Naive thymus-derived CD4-positive, alpha-beta T cell (primary cell): Measurements from ENCODE around the gene TSPAN4. TPM values are rescaled to one million over a fixed set of nuclear protein-coding genes. Genes with fewer than 3 reads are reported as not detected.

Source experiments
- ATAC-seq: fragments of 150-1000 bp; cut with Tn5 transposase; 2 replicates; pipeline ENCODE4 v1.10.0; 2021; ENCODE audit warnings: mild to moderate bottlenecking, moderate library complexity
- CTCF ChIA-PET: fragments of 350-600 bp; sonication (Branson Sonifier 250); formaldehyde crosslinking; loops from one replicate; lab custom pipeline; 2021; ENCODE audit warnings: antibody characterized with exemption; lab: Charles Lee
- POLR2A ChIA-PET: fragments of 350-600 bp; sonication (Branson Sonifier 250); formaldehyde crosslinking; loops from one replicate; lab custom pipeline; 2021; ENCODE audit warnings: antibody characterized with exemption, inconsistent platforms; lab: Charles Lee
- DNase-seq, 9 donors: peaks; one replicate each; pipeline versions ENCODE4 v3.0.0 to v3.0.0-alpha.2; 2020 to 2022; ENCODE audit warnings: mixed read lengths in 1 of 9
- H3K27ac ChIP-seq: one replicate; pipeline ENCODE4 v1.7.0; 2013; ENCODE audit warnings: mild to moderate bottlenecking, low read depth, low read length, moderate library complexity
- H3K27me3 ChIP-seq, 2 donors: one replicate each; pipeline ENCODE4 v1.7.0; 2013; ENCODE audit warnings: low read length in 2 of 2, mild to moderate bottlenecking in 2 of 2, moderate library complexity in 2 of 2; ENCODE audit not compliant: control insufficient read depth in 2 of 2, insufficient read depth in 2 of 2
- H3K36me3 ChIP-seq, 3 experiments: 1 replicate in 2 of 3; 2 replicates in 1 of 3; pipeline ENCODE4 v1.7.0; 2013; ENCODE audit warnings: low read length in 3 of 3, mild to moderate bottlenecking in 3 of 3, moderate library complexity in 1 of 3; ENCODE audit not compliant: insufficient read depth in 3 of 3, control insufficient read depth in 2 of 3
- H3K4me1 ChIP-seq, 2 donors: one replicate each; pipeline ENCODE4 v1.7.0; 2013; ENCODE audit warnings: low read length in 2 of 2, mild to moderate bottlenecking in 2 of 2, moderate library complexity in 1 of 2; ENCODE audit not compliant: control insufficient read depth in 2 of 2, insufficient read depth in 2 of 2
- H3K4me3 ChIP-seq: 2 replicates; pipeline ENCODE4 v1.7.0; 2013; ENCODE audit warnings: mild to moderate bottlenecking, low read length
- H3K9me3 ChIP-seq, 3 experiments: 1 replicate in 2 of 3; 2 replicates in 1 of 3; pipeline ENCODE4 v1.7.0; 2013; ENCODE audit warnings: low read length in 3 of 3; ENCODE audit not compliant: control insufficient read depth in 2 of 3
- H3K27ac Mint-ChIP-seq, 9 donors: one replicate each; pipeline ENCODE4 v1.8.0; 2020 to 2022; ENCODE audit warnings: mixed read lengths in 9 of 9, mild to moderate bottlenecking in 8 of 9, moderate library complexity in 5 of 9, inconsistent platforms in 2 of 9
- H3K27me3 Mint-ChIP-seq, 5 donors: one replicate each; pipeline ENCODE4 v1.8.0; 2021 to 2022; ENCODE audit warnings: mixed read lengths in 5 of 5, mild to moderate bottlenecking in 1 of 5
- H3K36me3 Mint-ChIP-seq, 5 donors: one replicate each; pipeline ENCODE4 v1.8.0; 2020 to 2022; ENCODE audit warnings: mixed read lengths in 5 of 5, mild to moderate bottlenecking in 3 of 5, inconsistent platforms in 1 of 5
- H3K4me1 Mint-ChIP-seq, 7 donors: one replicate each; pipeline ENCODE4 v1.8.0; 2020 to 2022; ENCODE audit warnings: mixed read lengths in 7 of 7, mild to moderate bottlenecking in 3 of 7, inconsistent platforms in 1 of 7
- H3K4me3 Mint-ChIP-seq, 10 donors: one replicate each; pipeline ENCODE4 v1.8.0; 2020 to 2022; ENCODE audit warnings: mild to moderate bottlenecking in 10 of 10, mixed read lengths in 10 of 10, moderate library complexity in 6 of 10, inconsistent platforms in 2 of 10
- H3K9me3 Mint-ChIP-seq, 11 donors: one replicate each; pipeline ENCODE4 v1.8.0; 2020 to 2022; ENCODE audit warnings: mixed read lengths in 11 of 11, mild to moderate bottlenecking in 4 of 11, inconsistent platforms in 1 of 11, moderate library complexity in 1 of 11
- intact Hi-C, 2 donors: fragments of 100-400 bp; cut with micrococcal nuclease; formaldehyde crosslinking; loops; one replicate each; pipeline ENCODE4 v1.15.1; 2023
- polyA plus RNA-seq, 2 donors: library from polyadenylated mRNA; unstranded; fragments of 300-500 nt; fragmentation: Illumina TruSeq; gene quantifications; one replicate each; pipeline ENCODE4 v1.2.3, GENCODE V29; 2021
- total RNA-seq, 6 experiments: library from RNA in 5 of 6; stranded (reverse) in 5 of 6; gene quantifications; 1 replicate in 5 of 6; 2 replicates in 1 of 6; pipeline ENCODE4 v1.2.3 and lab custom pipeline; 2021 to 2026

The TSPAN4 gene
- total and polyA plus RNA-seq, 7 experiments from 2014 or later = 4.1 to 12.6 (median 5.7) TPM

DNA sequence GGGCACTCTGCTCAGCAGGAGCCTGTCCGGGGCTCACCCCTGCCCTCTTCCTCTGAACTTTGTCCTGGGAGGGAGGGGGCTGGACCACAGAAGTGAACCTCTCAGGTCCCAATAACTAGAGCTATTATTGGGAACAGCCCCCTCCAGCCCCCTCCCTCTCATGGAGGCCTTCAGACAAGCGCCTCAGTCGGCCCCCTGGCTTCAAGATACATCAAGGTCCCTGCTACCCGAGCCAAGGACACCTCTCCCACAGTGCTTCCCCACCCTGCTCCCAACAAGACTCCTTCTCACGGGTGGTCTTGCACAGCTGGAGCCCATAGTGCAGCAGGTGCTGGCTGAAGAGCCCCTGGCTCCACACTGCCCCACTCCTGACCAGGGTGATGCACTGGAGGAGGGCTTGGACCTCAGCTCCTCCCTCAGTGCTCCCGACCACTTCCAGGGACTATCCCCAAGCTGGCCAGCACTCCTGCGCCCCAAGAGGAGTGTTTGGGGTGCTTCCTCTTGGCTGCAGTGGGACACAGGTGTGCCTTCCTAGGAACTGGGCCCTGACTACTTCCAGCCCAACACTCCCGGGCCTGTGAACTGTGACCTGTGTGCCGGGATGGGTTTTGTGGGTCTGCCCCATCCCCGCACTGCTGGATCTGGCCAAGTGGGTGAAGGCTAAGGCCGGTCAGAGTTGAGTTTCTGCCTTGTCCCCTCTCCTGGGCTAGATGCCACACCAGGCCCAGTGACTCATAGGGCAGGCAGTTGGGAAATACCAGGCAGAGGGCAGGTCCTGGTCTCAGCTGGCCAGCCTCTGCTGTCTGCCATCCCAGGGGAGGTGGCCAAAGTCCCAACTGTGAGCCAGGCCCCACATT is 21.8 kb upstream of the TSPAN4 start:
- Mint-ChIP-seq H3K4me1 (peaks cover 0 to 24% (median 13%) of the 10 kb centered on the region in 7 donors), H3K36me3 (peaks cover 0 to 9% (median 0%) of the 10 kb centered on the region in 5 donors), H3K4me3 (peak overlapping the region; percentile 82 to 92 (median 86)), H3K27ac (peak overlapping the region in 7 of 9 donors; percentile 43 to 91 (median 62)), H3K27me3 (no peaks in the 10 kb centered on the region), H3K9me3 (peaks cover 0 to 2% (median 0%) of the 10 kb centered on the region in 11 donors)
- intact Hi-C loops = loop anchor here (1.0 kb wide), 2 partner anchors 9 to 21 kb away; partner anchors contain the start of genes POLR2L (in 1 of the 2) and TSPAN4 (in 1 of the 2)
- peaks cover 12 to 15% of the 10 kb centered on the region in 2 donors for H3K4me1 ChIP-seq
- peaks cover 0 to 51% (median 0%) of the 10 kb centered on the region in 3 experiments for H3K36me3 ChIP-seq
- H3K27ac ChIP-seq = peak overlapping the region; percentile 91
- no peaks in the 10 kb centered on the region for H3K9me3 ChIP-seq
- DNase-seq = no peak
- no peaks in the 10 kb centered on the region for H3K27me3 ChIP-seq
- ATAC-seq = no peak
- ChIA-PET POLR2A (interaction anchor here (0.5 to 5.1 kb wide), 14 partner anchors 9 to 1037 kb away, joined by 3 to 79 read pairs (median 8); partner anchors contain the start of genes CD151, CRACR2B, PIDD1 and POLR2L), CTCF (no interaction called here)
- peak overlapping the region; percentile 86 for H3K4me3 ChIP-seq

DNA sequence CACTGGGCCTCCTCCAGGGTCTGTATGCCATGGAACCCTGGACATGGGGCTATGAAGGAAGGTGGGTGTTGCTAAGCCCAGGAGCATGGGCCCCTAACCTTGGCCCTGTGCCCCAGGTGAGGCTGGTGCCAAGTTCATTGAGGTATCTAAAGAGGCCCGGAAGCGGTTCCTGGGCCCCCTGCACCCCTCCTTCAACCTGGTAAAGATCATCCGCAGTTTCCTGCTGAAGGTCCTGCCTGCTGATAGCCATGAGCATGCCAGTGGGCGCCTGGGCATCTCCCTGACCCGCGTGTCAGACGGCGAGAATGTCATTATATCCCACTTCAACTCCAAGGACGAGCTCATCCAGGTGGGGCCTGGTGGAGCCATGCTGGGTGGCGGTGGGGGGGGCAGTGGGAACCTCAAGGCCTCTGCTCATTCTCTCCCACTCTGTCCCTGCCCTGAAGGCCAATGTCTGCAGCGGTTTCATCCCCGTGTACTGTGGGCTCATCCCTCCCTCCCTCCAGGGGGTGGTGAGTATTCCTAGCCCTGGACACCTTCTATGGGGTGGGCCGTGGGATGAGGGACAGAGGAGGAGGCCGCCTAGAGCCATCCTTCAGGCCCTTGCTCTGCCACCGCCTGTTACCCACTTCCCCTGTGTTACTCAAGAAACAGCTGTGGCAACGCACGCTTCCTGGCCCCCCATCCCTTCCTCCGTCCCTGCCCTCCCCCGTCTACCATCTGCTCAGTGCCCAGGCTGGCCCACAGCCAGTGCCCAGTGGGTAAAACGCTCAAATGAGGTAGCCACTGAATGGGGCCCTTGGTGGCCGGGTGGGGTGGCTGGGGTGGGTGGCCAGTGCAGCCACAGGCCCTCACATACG is 20.9 kb upstream of the TSPAN4 start:
- ATAC-seq (no peak), DNase-seq (no peak)
- ChIA-PET POLR2A (interaction anchor here (0.8 to 5.1 kb wide), 7 partner anchors 8 to 1036 kb away, joined by 4 to 79 read pairs (median 28); partner anchors contain the start of genes CD151, CRACR2B, PIDD1 and POLR2L), CTCF (no interaction called here)
- Mint-ChIP-seq H3K4me3 (peak overlapping the region in 8 of 10 donors; percentile 28 to 92 (median 44)), H3K4me1 (peaks cover 0 to 28% (median 17%) of the 10 kb centered on the region in 7 donors), H3K27ac (peak overlapping the region in 4 of 9 donors; percentile 8 to 91 (median 50)), H3K36me3 (peaks cover 0 to 9% (median 0%) of the 10 kb centered on the region in 5 donors), H3K27me3 (peaks cover 0 to 3% (median 0%) of the 10 kb centered on the region in 5 donors), H3K9me3 (peaks cover 0 to 2% (median 0%) of the 10 kb centered on the region in 11 donors)
- no peak overlapping the region for H3K4me3 ChIP-seq
- peaks cover 19 to 21% of the 10 kb centered on the region in 2 donors for H3K4me1 ChIP-seq
- H3K36me3 ChIP-seq = peaks cover 0 to 51% (median 0%) of the 10 kb centered on the region in 3 experiments
- H3K27ac ChIP-seq = no peak overlapping the region
- H3K9me3 ChIP-seq = no peaks in the 10 kb centered on the region
- H3K27me3 ChIP-seq = no peaks in the 10 kb centered on the region
- intact Hi-C loops = no loop called here

DNA sequence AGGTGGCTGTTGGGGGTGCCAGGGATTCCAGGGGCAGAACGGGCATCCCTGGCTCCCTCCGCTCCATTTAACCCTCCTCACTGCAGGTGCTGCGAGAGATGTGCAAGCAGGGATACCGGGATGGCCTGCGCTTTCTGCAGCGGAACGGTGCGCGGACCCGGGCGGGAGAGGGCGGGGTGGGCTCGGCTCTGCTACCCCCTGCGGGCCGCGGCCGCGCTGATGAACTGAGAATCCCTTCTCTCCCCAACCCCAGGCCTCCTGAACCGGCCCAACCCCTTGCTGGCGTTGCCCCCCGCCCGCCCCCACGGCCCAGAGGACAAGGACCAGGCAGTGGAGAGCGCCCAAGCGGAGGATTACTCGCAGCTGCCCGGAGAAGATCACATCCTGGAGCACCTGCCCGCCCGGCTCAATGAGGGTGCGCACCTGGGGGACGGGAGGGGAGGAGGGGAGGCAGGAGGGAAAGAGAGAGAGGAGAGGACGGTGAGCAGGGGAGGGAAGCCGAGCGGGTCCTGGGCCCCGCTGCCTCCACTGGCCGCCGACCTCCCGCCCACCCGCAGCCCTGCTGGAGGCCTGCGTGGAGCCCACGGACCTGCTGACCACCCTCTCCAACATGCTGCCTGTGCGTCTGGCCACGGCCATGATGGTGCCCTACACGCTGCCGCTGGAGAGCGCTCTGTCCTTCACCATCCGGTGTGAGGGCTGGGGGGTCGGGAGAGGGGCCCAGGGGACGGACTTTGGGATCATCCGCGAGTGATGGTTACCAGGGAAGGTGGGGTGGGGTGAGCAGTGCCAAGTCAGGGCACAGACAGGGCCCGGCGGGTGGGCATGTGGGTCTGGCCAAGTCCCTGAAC is 19.0 kb upstream of the TSPAN4 start:
- intact Hi-C loops = no loop called here
- no peak for DNase-seq
- Mint-ChIP-seq H3K27ac (no peak overlapping the region), H3K36me3 (peaks cover 0 to 9% (median 3%) of the 10 kb centered on the region in 5 donors), H3K27me3 (peaks cover 5 to 13% (median 12%) of the 10 kb centered on the region in 5 donors), H3K9me3 (peaks cover 0 to 3% (median 0%) of the 10 kb centered on the region in 11 donors), H3K4me3 (no peak overlapping the region), H3K4me1 (peaks cover 0 to 34% (median 25%) of the 10 kb centered on the region in 7 donors)
- ChIA-PET POLR2A (no interaction called here), CTCF (interaction anchor here (0.9 kb wide), 1 partner anchor 25 kb away, joined by 3 read pairs; no protein-coding TSS in a partner anchor)
- Histone ChIP-seq H3K27me3 (peaks cover 0 to 5% of the 10 kb centered on the region in 2 donors), H3K9me3 (no peaks in the 10 kb centered on the region), H3K36me3 (peaks cover 0 to 51% (median 0%) of the 10 kb centered on the region in 3 experiments), H3K4me3 (no peak overlapping the region), H3K4me1 (peaks cover 20 to 25% of the 10 kb centered on the region in 2 donors), H3K27ac (no peak overlapping the region)
- no peak for ATAC-seq

DNA sequence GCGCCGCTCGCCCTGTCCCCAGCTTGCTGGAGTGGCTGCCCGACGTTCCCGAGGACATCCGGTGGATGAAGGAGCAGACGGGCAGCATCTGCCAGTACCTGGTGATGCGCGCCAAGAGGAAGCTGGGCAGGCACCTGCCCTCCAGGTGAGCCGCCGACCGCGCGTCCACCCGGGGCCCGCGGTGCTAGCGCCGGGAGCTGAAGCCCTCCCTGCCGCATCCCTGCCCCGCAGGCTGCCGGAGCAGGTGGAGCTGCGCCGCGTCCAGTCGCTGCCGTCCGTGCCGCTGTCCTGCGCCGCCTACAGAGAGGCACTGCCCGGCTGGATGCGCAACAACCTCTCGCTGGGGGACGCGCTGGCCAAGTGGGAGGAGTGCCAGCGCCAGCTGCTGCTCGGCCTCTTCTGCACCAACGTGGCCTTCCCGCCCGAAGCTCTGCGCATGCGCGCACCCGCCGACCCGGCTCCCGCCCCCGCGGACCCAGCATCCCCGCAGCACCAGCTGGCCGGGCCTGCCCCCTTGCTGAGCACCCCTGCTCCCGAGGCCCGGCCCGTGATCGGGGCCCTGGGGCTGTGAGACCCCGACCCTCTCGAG is 18.3 kb upstream of the TSPAN4 start:
- Histone ChIP-seq H3K27ac (no peak overlapping the region), H3K4me3 (no peak overlapping the region), H3K36me3 (peaks cover 0 to 51% (median 0%) of the 10 kb centered on the region in 3 experiments), H3K4me1 (peaks cover 17 to 32% of the 10 kb centered on the region in 2 donors), H3K27me3 (peaks cover 0 to 5% of the 10 kb centered on the region in 2 donors), H3K9me3 (no peaks in the 10 kb centered on the region)
- ChIA-PET POLR2A (no interaction called here), CTCF (no interaction called here)
- Mint-ChIP-seq H3K27ac (no peak overlapping the region), H3K4me1 (peaks cover 0 to 39% (median 30%) of the 10 kb centered on the region in 7 donors), H3K4me3 (no peak overlapping the region), H3K9me3 (peaks cover 0 to 3% (median 0%) of the 10 kb centered on the region in 11 donors), H3K27me3 (peaks cover 8 to 20% (median 16%) of the 10 kb centered on the region in 5 donors), H3K36me3 (peaks cover 0 to 9% (median 3%) of the 10 kb centered on the region in 5 donors)
- DNase-seq (no peak), ATAC-seq (no peak)
- intact Hi-C loops = no loop called here

DNA sequence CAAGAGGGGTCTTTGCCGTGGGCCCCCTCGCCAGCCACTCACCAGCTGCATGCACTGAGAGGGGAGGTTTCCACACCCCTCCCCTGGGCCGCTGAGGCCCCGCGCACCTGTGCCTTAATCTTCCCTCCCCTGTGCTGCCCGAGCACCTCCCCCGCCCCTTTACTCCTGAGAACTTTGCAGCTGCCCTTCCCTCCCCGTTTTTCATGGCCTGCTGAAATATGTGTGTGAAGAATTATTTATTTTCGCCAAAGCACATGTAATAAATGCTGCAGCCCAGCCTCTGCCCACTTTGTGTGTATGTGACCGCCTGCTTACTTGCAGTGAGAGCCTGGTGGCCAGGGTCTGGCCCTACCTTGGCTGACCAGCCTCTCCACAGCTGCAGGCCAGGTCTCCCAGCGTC is 17.7 kb upstream of the TSPAN4 start:
- Mint-ChIP-seq H3K9me3 (peaks cover 0 to 3% (median 0%) of the 10 kb centered on the region in 11 donors), H3K4me3 (peak overlapping the region in 2 of 10 donors; percentile 12 to 17), H3K27me3 (peaks cover 11 to 26% (median 16%) of the 10 kb centered on the region in 5 donors), H3K27ac (no peak overlapping the region), H3K36me3 (peaks cover 0 to 9% (median 3%) of the 10 kb centered on the region in 5 donors), H3K4me1 (peaks cover 0 to 45% (median 34%) of the 10 kb centered on the region in 7 donors)
- ATAC-seq (no peak), DNase-seq (no peak)
- no peak overlapping the region for H3K4me3 ChIP-seq
- POLR2A ChIA-PET = interaction anchor here (1.0 to 6.7 kb wide), 2 partner anchors 9 to 18 kb away, joined by 3 to 32 read pairs; partner anchors contain the start of genes POLR2L and TSPAN4
- intact Hi-C loops = no loop called here
- H3K27ac ChIP-seq = no peak overlapping the region
- CTCF ChIA-PET = no interaction called here
- H3K9me3 ChIP-seq = no peaks in the 10 kb centered on the region
- peaks cover 23 to 37% of the 10 kb centered on the region in 2 donors for H3K4me1 ChIP-seq
- peaks cover 0 to 10% of the 10 kb centered on the region in 2 donors for H3K27me3 ChIP-seq
- peaks cover 0 to 51% (median 0%) of the 10 kb centered on the region in 3 experiments for H3K36me3 ChIP-seq
